Activated CD8-positive, alpha-beta T cell treated with anti-CD3 and anti-CD28 coated beads for 36 hours (primary cell): Measurements from ENCODE around the gene EPB41. TPM values are rescaled to one million over a fixed set of nuclear protein-coding genes. Genes with fewer than 3 reads are reported as not detected.
"Not testable (repeated sequence)": the region's sequence is repeated elsewhere in the genome, so short reads cannot be mapped to it uniquely, and the experiment has no call there.

Experiments used
- ATAC-seq: fragments of 200-7000 bp; cut with Tn5 transposase; one replicate; pipeline ENCODE4 v1.10.0; 2021; ENCODE audit warnings: mild to moderate bottlenecking, moderate library complexity
- CTCF ChIA-PET: fragments of 350-600 bp; sonication (Branson Sonifier 250); formaldehyde crosslinking; loops from one replicate; lab custom pipeline; 2021; ENCODE audit warnings: antibody characterized with exemption; lab: Charles Lee
- POLR2A ChIA-PET: fragments of 350-600 bp; sonication (Branson Sonifier 250); formaldehyde crosslinking; loops from one replicate; lab custom pipeline; 2021; ENCODE audit warnings: antibody characterized with exemption; lab: Charles Lee
- DNase-seq: peaks from one replicate; pipeline ENCODE4 v3.0.0-alpha.2; 2020
- H3K27ac Mint-ChIP-seq: one replicate; pipeline ENCODE4 v1.8.0; 2021; ENCODE audit warnings: mild to moderate bottlenecking, mixed read lengths
- H3K27me3 Mint-ChIP-seq: one replicate; pipeline ENCODE4 v1.8.0; 2021; ENCODE audit warnings: mixed read lengths
- H3K36me3 Mint-ChIP-seq: one replicate; pipeline ENCODE4 v1.8.0; 2021; ENCODE audit warnings: low read depth, mixed read lengths
- H3K4me1 Mint-ChIP-seq: one replicate; pipeline ENCODE4 v1.8.0; 2021; ENCODE audit warnings: low read depth, mixed read lengths
- H3K4me3 Mint-ChIP-seq: one replicate; pipeline ENCODE4 v1.8.0; 2021; ENCODE audit warnings: mild to moderate bottlenecking, moderate library complexity, mixed read lengths
- H3K9me3 Mint-ChIP-seq: one replicate; pipeline ENCODE4 v1.8.0; 2021; ENCODE audit warnings: mixed read lengths
- intact Hi-C: fragments of 100-400 bp; cut with micrococcal nuclease; formaldehyde crosslinking; loops from one replicate; pipeline ENCODE4 v1.10.0; 2022
- total RNA-seq, 2 experiments: library from RNA; stranded (reverse); gene quantifications; one replicate each; pipeline ENCODE4 v1.2.3, GENCODE V29; 2021
- TF ChIP-seq, protein P1 (sequence below): fragments of 200-600 bp; IDR thresholded peaks from one replicate; pipeline ENCODE4 v1.8.0; 2022; ENCODE audit warnings: antibody characterized with exemption, mild to moderate bottlenecking

Gene EPB41
- total RNA-seq, 2 experiments from 2014 or later, result 74.9 to 80.3 TPM

DNA sequence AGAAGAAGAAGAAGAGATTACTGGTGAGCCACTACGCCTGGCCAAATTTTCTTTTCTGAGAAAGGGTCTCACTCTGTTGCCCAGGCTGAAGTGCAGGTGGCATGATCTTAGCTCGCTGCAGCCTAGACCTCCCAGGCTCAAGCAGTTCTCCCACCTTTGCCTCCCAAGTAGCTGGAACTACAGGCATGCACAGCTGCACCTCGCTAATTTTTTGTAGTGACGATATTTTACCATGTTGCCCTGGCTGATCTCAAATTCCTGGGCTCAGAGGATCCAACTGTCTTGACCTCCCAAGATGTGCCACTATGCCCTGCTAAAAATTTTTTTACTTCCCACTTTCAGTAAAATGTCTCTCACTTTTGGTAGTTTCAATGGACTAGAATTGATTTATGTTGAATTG lies 184.9 kb downstream of the EPB41 start:
- H3K4me1 Mint-ChIP-seq, result peaks cover 9% of the 10 kb centered on the region
- H3K36me3 Mint-ChIP-seq, result peaks cover 35% of the 10 kb centered on the region
- intact Hi-C loops, result no loop called here
- no peak for DNase-seq
- ATAC-seq, result no peak
- ChIA-PET POLR2A (no interaction called here), CTCF (no interaction called here)
- H3K4me3 Mint-ChIP-seq, result no peak overlapping the region
- no peaks in the 10 kb centered on the region for H3K9me3 Mint-ChIP-seq
- no peaks in the 10 kb centered on the region for H3K27me3 Mint-ChIP-seq
- TF ChIP-seq, protein P1, sequence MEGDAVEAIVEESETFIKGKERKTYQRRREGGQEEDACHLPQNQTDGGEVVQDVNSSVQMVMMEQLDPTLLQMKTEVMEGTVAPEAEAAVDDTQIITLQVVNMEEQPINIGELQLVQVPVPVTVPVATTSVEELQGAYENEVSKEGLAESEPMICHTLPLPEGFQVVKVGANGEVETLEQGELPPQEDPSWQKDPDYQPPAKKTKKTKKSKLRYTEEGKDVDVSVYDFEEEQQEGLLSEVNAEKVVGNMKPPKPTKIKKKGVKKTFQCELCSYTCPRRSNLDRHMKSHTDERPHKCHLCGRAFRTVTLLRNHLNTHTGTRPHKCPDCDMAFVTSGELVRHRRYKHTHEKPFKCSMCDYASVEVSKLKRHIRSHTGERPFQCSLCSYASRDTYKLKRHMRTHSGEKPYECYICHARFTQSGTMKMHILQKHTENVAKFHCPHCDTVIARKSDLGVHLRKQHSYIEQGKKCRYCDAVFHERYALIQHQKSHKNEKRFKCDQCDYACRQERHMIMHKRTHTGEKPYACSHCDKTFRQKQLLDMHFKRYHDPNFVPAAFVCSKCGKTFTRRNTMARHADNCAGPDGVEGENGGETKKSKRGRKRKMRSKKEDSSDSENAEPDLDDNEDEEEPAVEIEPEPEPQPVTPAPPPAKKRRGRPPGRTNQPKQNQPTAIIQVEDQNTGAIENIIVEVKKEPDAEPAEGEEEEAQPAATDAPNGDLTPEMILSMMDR, result no peak
- no peak overlapping the region for H3K27ac Mint-ChIP-seq

DNA sequence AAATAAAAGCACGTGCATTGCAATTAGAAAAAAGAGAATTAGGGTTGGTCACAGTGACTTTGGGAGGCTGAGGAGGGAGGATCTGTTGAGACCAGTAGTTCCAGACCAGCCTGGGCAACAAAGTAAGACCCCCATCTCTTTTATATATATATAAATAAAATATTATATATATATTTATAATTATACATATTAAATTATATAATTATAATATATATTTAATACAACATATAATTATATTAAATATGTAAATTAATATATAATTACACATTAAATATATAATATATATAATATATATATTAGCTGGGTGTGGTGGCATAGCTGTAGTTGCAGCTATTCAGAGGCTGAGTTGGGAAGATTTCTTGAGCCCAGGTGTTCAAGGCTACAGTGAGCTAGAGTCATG lies 186.1 kb downstream of the EPB41 start:
- Mint-ChIP-seq H3K27ac (no peak overlapping the region), H3K9me3 (no peaks in the 10 kb centered on the region), H3K4me3 (no peak overlapping the region), H3K36me3 (peaks cover 27% of the 10 kb centered on the region), H3K27me3 (no peaks in the 10 kb centered on the region), H3K4me1 (peaks cover 9% of the 10 kb centered on the region)
- POLR2A ChIA-PET, result interaction anchor here (1.9 kb wide), 1 partner anchor 12 kb away, joined by 8 read pairs; no protein-coding TSS in a partner anchor
- intact Hi-C loops, result no loop called here
- CTCF ChIA-PET, result interaction anchor here (0.6 kb wide), 1 partner anchor 21 kb away, joined by 3 read pairs; no protein-coding TSS in a partner anchor
- DNase-seq, result no peak
- ATAC-seq, result no peak
- TF ChIP-seq, protein P1, result no peak

DNA sequence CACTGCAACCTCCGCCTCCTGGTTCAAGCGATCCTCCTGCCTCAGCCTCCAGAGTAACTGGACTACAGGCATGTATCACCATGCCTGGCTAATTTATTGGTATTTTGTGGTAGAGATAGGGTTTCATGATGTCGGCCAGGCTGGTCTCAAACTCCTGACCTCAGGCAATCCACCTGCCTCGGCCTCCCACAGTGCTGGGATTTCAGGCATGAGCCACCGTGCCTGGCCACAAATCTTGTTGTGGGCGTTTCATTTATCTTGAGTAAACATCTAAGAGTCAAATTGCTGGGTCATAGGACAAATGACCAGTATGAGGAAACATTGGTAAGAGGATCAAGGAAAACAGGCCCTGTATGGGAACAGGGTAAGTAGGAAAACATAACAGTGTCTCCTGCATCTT lies 191.5 kb downstream of the EPB41 start:
- intact Hi-C loops, result no loop called here
- ChIA-PET POLR2A (no interaction called here), CTCF (interaction anchor here (1.2 to 1.6 kb wide), 2 partner anchors 13 to 229 kb away, joined by 3 to 5 read pairs; no protein-coding TSS in a partner anchor)
- ATAC-seq, result no peak
- H3K4me1 Mint-ChIP-seq, result no peaks in the 10 kb centered on the region
- H3K9me3 Mint-ChIP-seq, result no peaks in the 10 kb centered on the region
- TF ChIP-seq, protein P1, result no peak
- H3K27ac Mint-ChIP-seq, result no peak overlapping the region
- H3K27me3 Mint-ChIP-seq, result no peaks in the 10 kb centered on the region
- no peak for DNase-seq
- no peak overlapping the region for H3K4me3 Mint-ChIP-seq
- H3K36me3 Mint-ChIP-seq, result peaks cover 19% of the 10 kb centered on the region

DNA sequence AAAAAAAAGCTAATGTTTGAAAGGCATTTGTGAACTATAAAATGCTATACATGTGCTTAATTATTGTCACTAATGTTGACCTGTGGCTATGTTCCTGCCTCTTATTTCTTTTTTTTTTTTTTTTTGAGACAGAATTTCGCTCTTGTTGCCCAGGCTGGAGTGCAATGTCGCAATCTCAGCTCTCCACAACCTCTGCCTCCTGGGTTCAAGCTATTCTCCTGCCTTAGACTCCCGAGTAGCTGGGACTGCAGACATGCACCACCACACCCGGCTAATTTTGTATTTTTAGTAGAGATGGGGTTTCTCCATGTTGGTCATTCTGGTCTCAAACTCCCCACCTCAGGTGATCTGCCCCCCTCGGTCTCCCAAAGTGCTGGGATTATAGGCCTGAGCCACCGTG lies 193.7 kb downstream of the EPB41 start:
- intact Hi-C loops, ATAC-seq, H3K4me3 Mint-ChIP-seq, DNase-seq, H3K4me1 Mint-ChIP-seq, H3K9me3 Mint-ChIP-seq, H3K27ac Mint-ChIP-seq, H3K27me3 Mint-ChIP-seq: not testable (repeated sequence)
- H3K36me3 Mint-ChIP-seq, result peaks cover 13% of the 10 kb centered on the region
- POLR2A ChIA-PET, result interaction anchor here (0.6 kb wide), 1 partner anchor 600 kb away, joined by 3 read pairs; no protein-coding TSS in a partner anchor
- CTCF ChIA-PET, result interaction anchor here (0.8 to 1.9 kb wide), 4 partner anchors 13 to 231 kb away, joined by 3 to 5 read pairs (median 4); no protein-coding TSS in a partner anchor

DNA sequence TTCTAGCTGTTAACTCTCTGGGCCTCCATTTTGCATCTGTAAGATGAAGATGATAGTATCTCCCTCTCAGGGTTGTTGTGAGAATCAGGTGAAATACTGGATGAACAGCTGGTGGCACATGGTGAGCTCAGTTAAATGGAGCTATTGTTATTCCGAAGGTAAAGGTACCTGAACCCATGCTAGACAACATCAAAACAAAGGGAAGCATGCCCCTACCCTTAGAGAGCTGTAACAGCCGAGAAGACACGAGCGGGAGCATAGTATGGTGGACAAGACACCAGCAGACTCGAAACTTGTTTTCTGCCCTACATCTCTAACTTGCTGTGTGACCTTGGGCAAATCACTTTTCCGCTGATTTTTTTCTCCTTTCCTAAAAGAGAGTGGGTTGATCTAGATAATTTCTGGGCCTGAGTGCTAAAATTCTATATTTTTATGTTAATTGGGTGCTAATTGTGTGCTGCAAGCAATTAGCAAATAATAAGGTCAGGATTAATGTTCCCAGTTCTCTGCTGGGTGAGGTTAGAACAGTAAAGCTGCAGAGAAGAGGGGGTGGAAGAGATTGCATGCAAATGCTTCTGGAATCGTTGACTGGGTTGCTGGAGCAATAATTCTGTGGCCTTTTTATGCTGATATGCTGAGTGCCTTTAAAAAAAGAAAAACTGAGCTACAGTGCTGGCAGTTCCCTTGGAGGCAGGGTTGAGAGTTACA lies 198.5 kb downstream of the EPB41 start:
- Mint-ChIP-seq H3K9me3 (no peaks in the 10 kb centered on the region), H3K4me3 (no peak overlapping the region), H3K27me3 (no peaks in the 10 kb centered on the region), H3K36me3 (peaks cover 24% of the 10 kb centered on the region), H3K27ac (no peak overlapping the region), H3K4me1 (peaks cover 10% of the 10 kb centered on the region)
- DNase-seq (no peak), ATAC-seq (no peak)
- ChIA-PET CTCF (interaction anchor here (0.9 to 2.3 kb wide), 6 partner anchors 8 to 238 kb away, joined by 3 to 11 read pairs (median 3); no protein-coding TSS in a partner anchor), POLR2A (interaction anchor here (1.3 to 3.1 kb wide), 2 partner anchors 9 to 11 kb away, joined by 4 to 8 read pairs; no protein-coding TSS in a partner anchor)
- intact Hi-C loops, result loop anchor here (10.0 kb wide), 1 partner anchor 68 kb away; no protein-coding TSS in a partner anchor
- TF ChIP-seq, protein P1, result no peak
